GM19023 (cell line): ENCODE measurements around the gene SLC17A9.

Source experiments
- ATAC-seq: cut with Tn5 transposase; IDR thresholded peaks from one replicate; pipeline ENCODE4 v1.9.1; 2021; ENCODE audit warnings: mild to moderate bottlenecking, moderate library complexity; ENCODE audit not compliant: unreplicated experiment

SLC17A9 gene

GRCh38 chr20:62980380-62980960, 28.0 kb downstream of the SLC17A9 start:
- no peak for ATAC-seq

DNA sequence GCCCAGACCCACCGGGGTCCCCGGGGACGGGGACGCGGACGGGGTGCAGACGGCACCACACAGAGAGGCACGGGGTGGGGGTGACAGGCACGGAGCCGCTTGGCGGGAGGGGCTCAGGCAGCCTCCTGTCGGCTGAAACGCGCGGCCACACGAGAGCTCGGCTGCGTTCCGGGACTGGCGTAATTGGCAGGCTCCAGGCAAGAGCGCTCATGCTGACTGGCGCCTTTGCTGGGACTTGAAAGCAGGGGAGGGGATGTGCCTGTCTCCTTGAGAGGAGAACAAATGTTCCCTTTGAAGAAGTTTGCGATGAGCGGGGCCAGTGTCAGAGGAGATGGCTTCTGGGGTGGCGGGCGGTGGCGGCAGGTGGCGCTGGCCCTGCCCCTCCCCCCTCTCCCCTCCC, 28.5 kb downstream of the SLC17A9 start:
- ATAC-seq = no peak

DNA sequence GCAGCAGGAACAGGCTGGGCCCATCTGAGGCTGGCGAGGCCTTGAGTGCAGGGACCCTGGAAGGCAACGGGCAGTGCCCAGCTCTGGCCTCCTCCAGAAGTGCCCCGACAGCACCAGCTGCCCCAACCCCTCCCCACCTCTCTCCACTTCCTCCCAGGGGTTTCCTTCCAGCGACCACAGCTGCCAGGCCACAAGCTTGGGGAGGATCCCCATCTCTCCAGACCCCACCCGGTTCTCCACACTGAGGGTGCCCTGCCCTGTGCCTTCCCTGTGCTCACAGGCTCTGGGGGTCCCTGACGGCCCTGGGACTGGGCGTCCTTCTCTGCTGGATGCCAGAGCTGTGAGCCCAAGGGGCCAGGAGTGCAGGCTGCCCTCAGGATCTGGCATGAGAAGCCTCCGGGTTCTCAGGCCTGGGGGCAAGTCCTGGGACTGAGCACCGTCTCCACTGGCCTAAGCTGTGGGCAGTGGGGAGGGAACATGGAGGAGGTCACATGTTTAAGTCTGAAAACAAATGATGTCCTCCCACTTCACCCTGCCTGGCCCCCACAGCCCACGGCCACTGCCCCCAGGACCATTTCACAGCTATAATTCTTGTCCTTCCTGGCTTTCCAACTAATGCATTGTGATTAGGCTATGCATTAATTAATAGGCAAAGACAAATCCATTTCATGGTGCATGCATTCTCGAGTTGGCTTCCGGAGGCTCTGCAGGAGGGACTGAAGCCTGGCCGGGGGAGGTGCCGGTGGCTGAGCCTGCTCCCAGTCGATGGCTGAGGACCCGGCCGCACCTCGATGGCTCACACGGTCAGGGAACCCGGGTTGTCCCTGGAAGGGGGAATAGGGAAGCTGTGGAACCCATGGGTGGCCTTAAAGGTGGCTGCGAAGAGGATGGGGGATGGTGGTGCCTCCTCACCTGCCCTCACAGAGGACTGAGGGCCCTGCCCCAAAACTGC, 29.9 kb downstream of the SLC17A9 start:
- no peak for ATAC-seq

DNA sequence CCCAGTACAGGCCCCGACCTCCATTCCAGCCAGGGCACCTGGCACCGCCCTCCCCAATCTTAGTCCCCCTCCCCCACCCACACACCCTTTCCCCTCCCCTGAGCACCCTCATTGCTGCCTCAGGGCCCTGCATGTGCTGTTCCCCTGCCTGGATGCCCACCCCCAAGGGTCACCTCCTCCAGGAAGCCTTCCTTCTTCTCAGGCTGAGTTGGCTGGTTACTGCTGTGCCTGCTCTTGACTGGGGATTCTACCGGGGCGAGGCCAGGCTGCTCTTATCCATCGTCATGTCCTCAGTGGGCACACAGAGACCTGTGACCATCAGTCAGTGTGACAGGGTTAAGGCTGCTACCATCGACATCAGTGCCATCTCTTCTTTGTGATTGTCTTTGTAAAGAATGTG, 30.7 kb downstream of the SLC17A9 start:
- ATAC-seq = no peak

DNA sequence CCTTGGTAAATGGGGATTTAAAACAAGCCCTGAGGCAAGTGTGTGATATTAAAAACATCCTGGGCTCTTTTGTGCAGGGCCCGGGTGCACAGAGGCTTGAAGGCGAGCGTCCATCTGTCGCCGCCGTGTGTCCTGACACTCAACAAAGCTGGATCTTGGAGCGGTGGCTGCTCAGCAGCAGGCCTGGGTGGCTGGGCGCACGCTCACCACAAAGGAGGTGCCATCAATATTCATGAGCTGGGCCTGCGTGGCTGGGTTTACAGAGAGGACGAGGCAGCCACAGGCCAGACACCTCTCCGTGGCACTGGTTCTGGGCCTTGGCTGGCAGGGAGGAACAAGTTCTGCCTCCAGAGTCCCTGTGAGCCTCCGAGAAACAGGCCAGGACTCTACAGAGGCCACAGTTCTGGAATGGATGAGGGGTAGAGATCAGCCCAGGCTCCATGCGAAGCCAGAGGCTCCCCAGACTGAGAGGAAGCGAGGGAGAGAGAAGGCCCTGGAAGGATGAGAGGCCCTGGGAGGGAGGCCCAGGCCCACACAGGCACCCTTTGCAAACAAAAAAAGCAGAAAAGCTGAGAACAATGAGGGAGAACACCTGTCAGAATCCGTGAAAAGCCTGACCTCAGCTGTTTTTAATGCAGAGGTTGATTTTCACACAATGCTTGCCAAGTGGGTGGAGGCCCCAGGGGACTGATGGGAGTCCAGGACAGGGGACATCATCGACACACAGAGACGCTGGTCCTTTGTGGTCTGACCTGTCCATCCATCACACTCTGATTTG, 32.3 kb downstream of the SLC17A9 start:
- ATAC-seq = no peak

- ATAC-seq = no peak
Observed at GRCh38 chr20:62985444-62985778, 32.9 kb downstream of the SLC17A9 start.

DNA sequence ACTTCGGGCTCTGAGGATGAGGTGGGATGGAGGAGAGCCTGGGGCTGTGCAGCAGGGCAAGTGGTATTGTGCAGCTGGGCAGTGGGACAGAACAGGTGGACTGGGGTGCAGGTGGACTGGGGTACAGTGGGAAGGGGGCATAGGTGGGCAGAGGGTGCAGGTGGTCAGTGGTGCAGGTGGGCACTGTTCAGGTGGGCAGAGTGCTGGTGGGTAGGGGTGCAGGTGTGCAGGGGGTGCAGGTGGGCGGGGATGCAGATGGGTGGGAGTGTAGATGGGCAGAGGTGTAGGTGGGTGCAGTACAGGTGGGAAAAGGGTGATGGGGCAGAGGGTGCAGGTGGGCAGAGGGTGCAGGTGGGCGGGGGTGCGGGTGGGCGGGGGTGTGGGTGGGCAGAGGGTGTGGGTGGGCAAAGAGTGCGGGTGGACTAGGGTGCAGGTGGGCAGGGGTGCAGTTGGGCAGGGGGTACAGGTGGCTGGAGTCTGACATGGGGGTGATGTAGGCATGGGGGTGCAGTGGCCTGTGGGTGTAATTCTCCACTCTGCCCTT, 33.8 kb downstream of the SLC17A9 start:
- no peak for ATAC-seq

GRCh38 chr20:62987114-62987513, 34.6 kb downstream of the SLC17A9 start:
- ATAC-seq = no peak

DNA sequence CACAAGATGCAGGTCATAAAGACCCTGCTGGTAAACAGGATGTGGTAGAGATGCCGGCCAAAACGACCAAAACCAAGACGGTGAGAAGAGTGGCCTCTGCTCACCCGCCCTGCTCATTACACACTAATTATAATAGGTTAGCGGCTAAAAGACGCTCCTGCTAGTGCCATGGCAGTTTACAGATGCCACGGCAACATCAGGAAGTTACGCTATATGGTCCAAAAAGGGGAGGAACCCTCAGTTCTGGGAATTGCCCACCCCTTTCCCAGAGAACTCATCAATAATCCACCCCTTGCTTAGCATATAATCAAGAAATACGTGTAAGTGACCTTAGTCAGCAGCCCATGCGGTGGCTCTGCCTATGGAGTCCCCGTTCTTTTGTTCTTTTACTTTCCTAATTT, 36.7 kb downstream of the SLC17A9 start:
- ATAC-seq = no peak

- no peak for ATAC-seq
Observed at GRCh38 chr20:62990306-62990825, 37.9 kb downstream of the SLC17A9 start.

GRCh38 chr20:62991196-62991807, 38.8 kb downstream of the SLC17A9 start:
- ATAC-seq = no peak

DNA sequence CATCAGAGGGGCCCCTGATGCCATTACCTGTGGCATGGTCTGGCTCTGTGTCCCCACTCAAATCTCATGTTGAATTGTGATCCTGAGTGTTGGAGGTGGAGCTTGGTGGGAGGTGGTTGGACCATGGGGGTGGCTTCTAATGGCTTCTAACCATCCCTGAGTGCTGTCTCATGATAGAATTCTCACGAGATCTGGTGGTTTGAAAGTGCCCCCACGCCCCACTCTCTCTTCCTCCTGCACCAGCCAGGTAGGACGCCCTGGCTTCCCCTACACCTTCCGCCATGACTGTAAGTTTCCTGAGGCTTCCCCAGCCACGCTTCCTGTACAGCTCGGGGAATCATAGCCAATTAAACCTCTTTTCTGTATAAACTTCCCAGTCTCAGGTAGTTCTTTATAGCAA, 39.4 kb downstream of the SLC17A9 start:
- no peak for ATAC-seq

DNA sequence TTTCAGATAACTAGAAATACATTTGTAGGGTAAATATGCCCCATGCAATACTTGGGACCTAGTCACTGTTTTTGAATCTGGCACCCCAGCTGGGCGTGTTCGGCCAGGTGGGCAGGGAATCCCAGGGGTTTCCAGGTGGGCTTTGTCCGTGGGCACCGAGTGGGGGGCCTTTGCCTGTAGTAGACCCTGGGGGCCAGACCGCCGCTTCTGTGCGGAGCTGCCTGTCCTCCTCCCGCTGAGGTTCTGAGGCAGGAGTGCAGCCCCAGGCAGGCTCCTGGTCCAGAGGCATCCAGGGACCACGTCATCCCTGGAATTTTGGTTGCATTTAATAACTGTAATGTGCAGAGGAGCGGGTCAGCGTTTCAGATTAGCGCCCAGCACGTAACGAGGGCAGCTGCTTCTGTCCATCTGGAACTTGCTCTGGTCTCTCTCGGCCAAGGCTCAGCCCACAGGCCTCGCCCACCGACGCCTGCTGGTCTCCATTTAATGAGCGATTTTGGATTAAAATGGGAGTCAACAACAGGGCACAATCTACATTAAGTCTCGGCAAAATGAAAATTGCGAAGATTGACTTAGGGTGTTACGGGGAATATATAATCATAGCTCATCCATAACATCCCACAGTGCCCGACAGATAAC, 41.5 kb downstream of the SLC17A9 start:
- no peak for ATAC-seq

GRCh38 chr20:62994869-62995281, 42.4 kb downstream of the SLC17A9 start:
- no peak for ATAC-seq

GRCh38 chr20:62995481-62995880, 43.0 kb downstream of the SLC17A9 start:
- ATAC-seq = no peak

- no peak for ATAC-seq
Observed at GRCh38 chr20:62995898-62996595, 43.5 kb downstream of the SLC17A9 start.

DNA sequence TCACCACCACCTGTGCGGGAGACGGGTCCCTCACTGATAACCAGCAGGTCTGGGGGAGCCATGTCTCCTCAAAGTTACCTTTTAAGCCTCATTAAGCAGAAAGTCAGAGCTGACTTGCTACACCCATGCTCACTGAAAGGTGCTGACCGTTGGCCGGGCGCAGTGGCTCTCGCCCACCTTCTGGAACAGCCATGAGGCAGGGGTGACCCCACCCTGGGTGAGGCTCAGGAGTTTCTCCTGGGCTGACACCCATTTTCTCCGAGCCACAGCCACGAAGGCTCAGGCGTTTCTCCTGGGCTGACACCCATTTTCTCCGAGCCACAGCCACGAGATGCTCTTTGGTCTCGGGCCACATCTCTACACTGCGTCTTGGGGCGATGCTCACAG, 44.1 kb downstream of the SLC17A9 start:
- ATAC-seq = no peak

DNA sequence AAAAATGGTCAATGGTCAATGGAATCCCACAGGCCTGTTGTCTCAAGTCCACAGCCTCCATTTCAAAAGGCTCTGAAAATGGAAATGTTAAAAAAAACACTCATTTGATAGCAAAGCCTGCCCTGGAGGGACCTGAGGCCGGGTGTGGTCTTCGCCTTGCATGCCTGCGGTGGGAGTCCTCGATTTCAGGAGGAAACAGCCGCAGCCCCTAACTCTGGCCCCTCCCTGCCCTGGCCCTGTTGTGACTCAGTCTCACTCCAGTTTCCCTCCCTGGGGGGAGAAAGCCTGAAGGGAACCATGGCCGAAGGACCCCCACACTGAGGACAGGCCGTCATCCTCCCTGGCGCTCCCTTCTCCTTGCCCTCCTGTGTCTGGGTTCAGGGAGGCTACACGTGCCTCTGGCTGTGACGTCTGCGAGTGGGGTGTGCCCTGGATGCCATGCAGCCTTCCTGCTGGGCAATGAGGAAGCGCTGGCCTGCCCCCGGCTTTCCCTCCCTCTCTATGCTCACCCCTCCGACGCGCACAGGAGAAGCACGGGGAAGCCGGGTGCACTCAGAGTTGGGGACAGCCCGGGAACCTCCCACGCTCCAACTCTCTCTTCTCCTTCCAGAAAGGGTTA, 45.0 kb downstream of the SLC17A9 start:
- ATAC-seq = no peak

DNA sequence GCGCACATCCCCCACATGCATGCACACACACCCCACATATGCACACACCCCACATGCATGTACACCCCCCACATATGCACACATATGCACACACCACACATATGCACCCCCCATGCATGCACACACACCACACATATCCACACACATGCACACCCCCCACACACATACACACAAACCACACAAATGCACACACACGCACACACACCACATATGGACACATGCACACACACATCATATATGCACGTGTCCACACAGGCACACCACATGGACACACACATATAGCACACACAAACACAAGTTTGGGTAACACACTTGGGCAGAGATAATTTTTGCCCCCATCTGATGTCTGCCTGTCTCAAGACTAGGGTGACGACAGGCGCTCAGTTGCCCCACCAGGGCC, 45.9 kb downstream of the SLC17A9 start:
- no peak for ATAC-seq
